Hindlimb muscle (tissue), 1 donor: Measurements from ENCODE around the gene KCNG3. TPM values are rescaled to one million over a fixed set of nuclear protein-coding genes. Genes with fewer than 3 reads are reported as not detected.

ENCODE experiments used
- DNase-seq: peaks from one replicate; pipeline ENCODE4 v3.0.0-alpha.2; 2013
- polyA plus RNA-seq: library from polyadenylated mRNA; unstranded; fragments of 120-200 nt; gene quantifications from one replicate; pipeline ENCODE4 v1.2.1, GENCODE V29; 2013; ENCODE audit not compliant: insufficient read length

Gene KCNG3
- polyA plus RNA-seq = 0.05 TPM

GRCh38 chr2:42493468-42494354 is at the start of gene KCNG3:
KCNG3 (minus strand) TSS chr2:42493982; CDS start chr2:42493501, 481 bp downstream.
- DNase-seq = peak; percentile 52

- no peak for DNase-seq
These were observed 49.1 kb upstream of the KCNG3 start for GRCh38 chr2:42542871-42543270.

- no peak for DNase-seq
These were observed 43.7 kb upstream of the KCNG3 start for GRCh38 chr2:42537493-42537892.

- no peak for DNase-seq
These were observed 38.6 kb upstream of the KCNG3 start for GRCh38 chr2:42532397-42532796.

GRCh38 chr2:42523341-42523740 is 29.6 kb upstream of the KCNG3 start:
- no peak for DNase-seq

GRCh38 chr2:42522035-42522434 is 28.3 kb upstream of the KCNG3 start:
- no peak for DNase-seq

GRCh38 chr2:42519624-42520023 is 25.8 kb upstream of the KCNG3 start:
- no peak for DNase-seq

- DNase-seq = no peak
These were observed 22.7 kb upstream of the KCNG3 start for GRCh38 chr2:42516418-42516901.

- DNase-seq = no peak
These were observed 19.6 kb upstream of the KCNG3 start for GRCh38 chr2:42513252-42513918.

GRCh38 chr2:42510608-42511243 is 16.9 kb upstream of the KCNG3 start:
- no peak for DNase-seq

GRCh38 chr2:42510191-42510590 is 16.4 kb upstream of the KCNG3 start:
- DNase-seq = no peak

- no peak for DNase-seq
These were observed 10.8 kb upstream of the KCNG3 start for GRCh38 chr2:42504364-42505230.

- DNase-seq = no peak
These were observed 9.5 kb upstream of the KCNG3 start for GRCh38 chr2:42503291-42503690.

GRCh38 chr2:42498497-42498896 is 4.7 kb upstream of the KCNG3 start:
- DNase-seq = no peak

- DNase-seq = no peak
These were observed 1.8 kb upstream of the KCNG3 start for GRCh38 chr2:42495611-42496010.

- no peak for DNase-seq
These were observed 1.4 kb upstream of the KCNG3 start for GRCh38 chr2:42495234-42495581.

GRCh38 chr2:42494355-42495233 is 812 bp upstream of the KCNG3 start:
- DNase-seq = peak; percentile 78

GRCh38 chr2:42492691-42493467 is 903 bp downstream of the KCNG3 start:
- DNase-seq = peak; percentile 15

- DNase-seq = no peak
These were observed 5.5 kb downstream of the KCNG3 start for GRCh38 chr2:42488297-42488696.

- no peak for DNase-seq
These were observed 7.5 kb downstream of the KCNG3 start for GRCh38 chr2:42486145-42486906.
